PFSK-1 (cell line): ENCODE measurements around the gene KCP.

Experiments
- POLR2AphosphoS5 ChIP-seq: IDR thresholded peaks from 2 replicates; pipeline ENCODE4 v1.6.1; 2012; ENCODE audit warnings: low read depth, mild to moderate bottlenecking, control low read depth, low read length, moderate library complexity
- TAF1 ChIP-seq: IDR thresholded peaks from 2 replicates; pipeline ENCODE4 v1.6.1; 2012; ENCODE audit warnings: low read length, control low read depth, borderline replicate concordance; ENCODE audit not compliant: insufficient read depth

GRCh38 chr7:128886391-128887168 lies 23.9 kb downstream of the KCP start:
- no peak for TF ChIP-seq POLR2AphosphoS5
- TF ChIP-seq TAF1 = no peak
